B cell (primary cell): Measurements from ENCODE around the gene CUTC. TPM values are rescaled to one million over a fixed set of nuclear protein-coding genes. Genes with fewer than 3 reads are reported as not detected.

ENCODE experiments used
- ATAC-seq: fragments of 200-7000 bp; cut with Tn5 transposase; one replicate; pipeline ENCODE4 v1.10.0; 2021; ENCODE audit warnings: low read depth, mild to moderate bottlenecking, moderate number of reproducible peaks, moderate library complexity
- CTCF ChIA-PET: fragments of 350-600 bp; sonication (Branson Sonifier 250); formaldehyde crosslinking; loops from one replicate; lab custom pipeline; 2021; ENCODE audit warnings: antibody characterized with exemption, inconsistent platforms; lab: Charles Lee
- POLR2A ChIA-PET: fragments of 350-600 bp; sonication (Branson Sonifier 250); formaldehyde crosslinking; loops from one replicate; lab custom pipeline; 2021; ENCODE audit warnings: antibody characterized with exemption; lab: Charles Lee
- DNase-seq: peaks from one replicate; pipeline ENCODE4 v3.0.0; 2013
- H2AFZ ChIP-seq: 2 replicates; pipeline ENCODE4 v1.6.1; 2012; ENCODE audit warnings: mild to moderate bottlenecking, low read depth, low read length; ENCODE audit not compliant: insufficient read depth, poor library complexity, severe bottlenecking
- H3K27ac ChIP-seq, 2 donors: 1 replicate in 1 of 2; 2 replicates in 1 of 2; pipeline ENCODE4 v1.5.1; 2012 to 2013; ENCODE audit warnings: low read length in 2 of 2, mild to moderate bottlenecking in 2 of 2, moderate library complexity in 1 of 2
- H3K27me3 ChIP-seq, 4 experiments: fragments of 200-600 bp in 1 of 4; sonication (generic) in 1 of 4; replicated peaks in 1 of 4; 1 replicate in 2 of 4; 2 replicates in 2 of 4; pipeline versions ENCODE4 v1.6.1 to v1.7.0; 2013 to 2016; ENCODE audit warnings: low read length in 3 of 4, mild to moderate bottlenecking in 2 of 4, mixed read lengths in 1 of 4, moderate library complexity in 1 of 4; ENCODE audit not compliant: insufficient read depth in 4 of 4, control insufficient read depth in 3 of 4; ENCODE audit errors: control extremely low read depth in 1 of 4
- H3K36me3 ChIP-seq, 2 experiments: replicated peaks in 1 of 2; 1 replicate in 1 of 2; 2 replicates in 1 of 2; pipeline versions ENCODE4 v1.6.1 to v1.7.1; 2013; ENCODE audit warnings: low read length in 1 of 2; ENCODE audit not compliant: insufficient read depth in 2 of 2, control insufficient read depth in 1 of 2; ENCODE audit errors: control extremely low read depth in 1 of 2, extremely low read depth in 1 of 2
- H3K4me1 ChIP-seq, 2 donors: fragments of 200-600 bp in 1 of 2; sonication (generic) in 1 of 2; 1 replicate in 1 of 2; 2 replicates in 1 of 2; pipeline versions ENCODE4 v1.5.1 to v1.6.1; 2013 to 2017; ENCODE audit warnings: low read length in 2 of 2; ENCODE audit not compliant: control insufficient read depth in 2 of 2, insufficient read depth in 2 of 2
- H3K4me2 ChIP-seq: replicated peaks from 2 replicates; pipeline ENCODE3; 2012; ENCODE audit warnings: mild to moderate bottlenecking, low read depth, low read length; ENCODE audit not compliant: poor library complexity, severe bottlenecking
- H3K4me3 ChIP-seq, 5 experiments: fragments of 200-600 bp in 1 of 5; sonication (generic) in 1 of 5; 1 replicate in 3 of 5; 2 replicates in 2 of 5; pipeline versions ENCODE4 v1.5.1 to v1.7.0; 2011 to 2016; ENCODE audit warnings: low read length in 4 of 5, mild to moderate bottlenecking in 4 of 5, low read depth in 2 of 5, control low read depth in 1 of 5, moderate library complexity in 1 of 5; ENCODE audit not compliant: insufficient read depth in 1 of 5; ENCODE audit errors: control extremely low read depth in 1 of 5, extremely low read depth in 1 of 5
- H3K79me2 ChIP-seq: fragments of 200-600 bp; sonication (generic); one replicate; pipeline ENCODE4 v1.6.0; 2016; ENCODE audit warnings: low read length; ENCODE audit not compliant: control insufficient read depth, insufficient read depth
- H3K9ac ChIP-seq: fragments of 200-600 bp; sonication (generic); 2 replicates; pipeline ENCODE4 v1.6.1; 2017; ENCODE audit warnings: mild to moderate bottlenecking, low read length, moderate library complexity
- H3K9me3 ChIP-seq, 3 donors: one replicate each; pipeline versions ENCODE4 v1.6.1 to v1.7.1; 2013; ENCODE audit warnings: low read length in 2 of 3; ENCODE audit not compliant: control insufficient read depth in 2 of 3, insufficient read depth in 1 of 3; ENCODE audit errors: control extremely low read depth in 1 of 3
- H4K20me1 ChIP-seq: 2 replicates; pipeline ENCODE4 v1.6.0; 2012; ENCODE audit warnings: mild to moderate bottlenecking, low read length; ENCODE audit not compliant: insufficient read depth, control insufficient read depth, poor library complexity, severe bottlenecking
- H3K27ac Mint-ChIP-seq: one replicate; pipeline ENCODE4 v1.8.0; 2021; ENCODE audit warnings: mixed read lengths
- H3K27me3 Mint-ChIP-seq: one replicate; pipeline ENCODE4 v1.8.0; 2021; ENCODE audit warnings: mixed read lengths
- H3K4me1 Mint-ChIP-seq: one replicate; pipeline ENCODE4 v1.8.0; 2021; ENCODE audit warnings: mixed read lengths
- H3K4me3 Mint-ChIP-seq: one replicate; pipeline ENCODE4 v1.8.0; 2021; ENCODE audit warnings: mixed read lengths
- H3K9me3 Mint-ChIP-seq: one replicate; pipeline ENCODE4 v1.8.0; 2022; ENCODE audit warnings: mixed read lengths; ENCODE audit not compliant: insufficient read depth
- EZH2 ChIP-seq: IDR thresholded peaks from 2 replicates; pipeline ENCODE4 v1.6.1; 2012; ENCODE audit warnings: borderline replicate concordance, low read depth, mild to moderate bottlenecking, moderate library complexity, low read length; ENCODE audit not compliant: insufficient read depth, poor library complexity, severe bottlenecking
- WGBS: methylation state at CpG from one replicate; pipeline ENCODE4 v1.1.5; 2013; ENCODE audit warnings: missing lambda C conversion rate; ENCODE audit not compliant: insufficient coverage; 5-methylcytosine and 5-hydroxymethylcytosine counted together
- intact Hi-C: fragments of 100-400 bp; cut with micrococcal nuclease; formaldehyde crosslinking; loops from one replicate; pipeline ENCODE4 v1.10.0; 2022
- polyA plus RNA-seq: library from polyadenylated mRNA; depleted of rRNA; stranded (reverse); fragments of >200 nt; gene quantifications from 2 replicates; pipeline ENCODE4 v1.2.3, GENCODE V29; 2012
- total RNA-seq, 2 donors: library from RNA; stranded (reverse); fragments of 120-200 nt in 1 of 2; gene quantifications; 1 replicate in 1 of 2; 2 replicates in 1 of 2; pipeline versions ENCODE4 v1.2.3 to v1.2.4, GENCODE V29; 2013 to 2022
- TF ChIP-seq, protein P1 (sequence below): fragments of 200-600 bp; IDR thresholded peaks from one replicate; pipeline ENCODE4 v1.8.0; 2022; ENCODE audit warnings: antibody characterized with exemption, mild to moderate bottlenecking

CUTC gene
- total and polyA plus RNA-seq, 2 donors (not counting 1 experiment from before 2014, with no cell fraction given) = 22.8 to 33.3 TPM

- DNase-seq = no peak
- no peaks in the 10 kb centered on the region for H3K9me3 ChIP-seq
- no peak for ATAC-seq
- H3K4me1 Mint-ChIP-seq = peaks cover 23% of the 10 kb centered on the region
- H3K27me3 ChIP-seq = no peaks in the 10 kb centered on the region
- H3K4me2 ChIP-seq = no peak overlapping the region
- no peak overlapping the region for H3K27ac ChIP-seq
- H3K9me3 Mint-ChIP-seq = no peaks in the 10 kb centered on the region
- intact Hi-C loops = no loop called here
- H3K36me3 ChIP-seq = peaks cover 0 to 1% of the 10 kb centered on the region in 2 experiments
- 91% methylated on average over 3 of the region's 5 CpGs for WGBS
- ChIA-PET POLR2A (no interaction called here), CTCF (no interaction called here)
- no peak overlapping the region for H3K27ac Mint-ChIP-seq
- H3K4me3 Mint-ChIP-seq = no peak overlapping the region
- H2AFZ ChIP-seq = no peak overlapping the region
- H4K20me1 ChIP-seq = no peaks in the 10 kb centered on the region
- peaks cover 14 to 21% of the 10 kb centered on the region in 2 donors for H3K4me1 ChIP-seq
- H3K9ac ChIP-seq = no peak overlapping the region
- H3K4me3 ChIP-seq = no peak overlapping the region
- no peaks in the 10 kb centered on the region for H3K79me2 ChIP-seq
- TF ChIP-seq, protein P1, sequence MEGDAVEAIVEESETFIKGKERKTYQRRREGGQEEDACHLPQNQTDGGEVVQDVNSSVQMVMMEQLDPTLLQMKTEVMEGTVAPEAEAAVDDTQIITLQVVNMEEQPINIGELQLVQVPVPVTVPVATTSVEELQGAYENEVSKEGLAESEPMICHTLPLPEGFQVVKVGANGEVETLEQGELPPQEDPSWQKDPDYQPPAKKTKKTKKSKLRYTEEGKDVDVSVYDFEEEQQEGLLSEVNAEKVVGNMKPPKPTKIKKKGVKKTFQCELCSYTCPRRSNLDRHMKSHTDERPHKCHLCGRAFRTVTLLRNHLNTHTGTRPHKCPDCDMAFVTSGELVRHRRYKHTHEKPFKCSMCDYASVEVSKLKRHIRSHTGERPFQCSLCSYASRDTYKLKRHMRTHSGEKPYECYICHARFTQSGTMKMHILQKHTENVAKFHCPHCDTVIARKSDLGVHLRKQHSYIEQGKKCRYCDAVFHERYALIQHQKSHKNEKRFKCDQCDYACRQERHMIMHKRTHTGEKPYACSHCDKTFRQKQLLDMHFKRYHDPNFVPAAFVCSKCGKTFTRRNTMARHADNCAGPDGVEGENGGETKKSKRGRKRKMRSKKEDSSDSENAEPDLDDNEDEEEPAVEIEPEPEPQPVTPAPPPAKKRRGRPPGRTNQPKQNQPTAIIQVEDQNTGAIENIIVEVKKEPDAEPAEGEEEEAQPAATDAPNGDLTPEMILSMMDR = no peak
- TF ChIP-seq EZH2 = no peak
- no peaks in the 10 kb centered on the region for H3K27me3 Mint-ChIP-seq
Measured at GRCh38 chr10:99781734-99782429, 49.8 kb downstream of the CUTC start.

DNA sequence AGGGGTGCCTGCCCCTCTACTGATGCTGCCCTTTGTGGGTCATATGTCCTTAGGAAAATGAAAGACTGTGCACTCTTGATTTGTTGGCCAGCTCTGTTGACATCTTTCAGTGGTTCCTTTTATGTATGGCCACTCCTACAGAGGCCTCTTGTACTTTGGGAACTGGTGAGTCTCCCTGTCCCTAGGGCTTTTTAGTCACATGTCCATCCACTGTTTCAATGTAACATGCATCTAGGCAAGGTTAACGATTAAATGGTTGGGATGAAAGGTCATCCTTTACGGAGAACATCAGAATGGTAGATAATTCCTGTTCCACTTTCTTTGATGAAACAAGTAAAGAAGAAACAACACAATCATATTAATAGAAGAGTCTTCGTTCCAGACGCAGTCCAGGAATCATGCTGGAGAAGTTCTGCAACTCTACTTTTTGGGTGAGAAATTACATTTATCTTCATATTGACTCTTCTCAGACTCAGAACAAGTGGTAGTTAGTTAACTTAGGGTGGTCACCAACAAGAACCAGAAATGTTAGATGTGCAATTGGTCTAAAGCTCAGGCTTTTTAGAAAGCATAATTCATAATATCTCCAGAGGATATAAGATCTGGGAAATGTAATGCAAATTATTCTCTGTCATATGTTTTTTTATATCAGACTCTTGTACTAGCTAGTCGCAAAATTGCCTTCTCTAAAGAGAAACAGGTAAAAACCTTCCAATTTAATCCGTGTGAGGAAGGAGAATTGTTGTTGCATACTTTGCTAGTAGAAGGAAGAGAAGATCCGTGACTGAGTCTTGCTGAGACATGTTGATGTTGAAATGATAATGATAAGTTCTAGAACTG, 50.6 kb downstream of the CUTC start, which contains the start of gene ABCC2:
Gene ABCC2 (plus strand): TSS at position 194 of the 840 bp plus-strand sequence. CDS start 205 bp downstream, at position 399.
- no peaks in the 10 kb centered on the region for H4K20me1 ChIP-seq
- no peak for TF ChIP-seq EZH2
- TF ChIP-seq, protein P1 = no peak
- H3K4me3 Mint-ChIP-seq = no peak within 1 kb of the TSS
- H3K9ac ChIP-seq = no peak within 1 kb of the TSS
- ChIA-PET POLR2A (no interaction called here), CTCF (no interaction called here)
- no peak within 1 kb of the TSS for H3K27ac ChIP-seq
- no peak for DNase-seq
- intact Hi-C loops = no loop called here
- no peaks in the 10 kb centered on the region for H3K9me3 ChIP-seq
- H3K27ac Mint-ChIP-seq = no peak within 1 kb of the TSS
- peaks cover 15% of the 10 kb centered on the region for H3K4me1 Mint-ChIP-seq
- H3K79me2 ChIP-seq = no peaks in the 10 kb centered on the region
- 88% methylated on average over 2 of the region's 7 CpGs for WGBS
- H3K27me3 Mint-ChIP-seq = no peaks in the 10 kb centered on the region
- no peak within 1 kb of the TSS for H3K4me2 ChIP-seq
- H3K27me3 ChIP-seq = no peaks in the 10 kb centered on the region
- H3K9me3 Mint-ChIP-seq = peaks cover 3% of the 10 kb centered on the region
- H3K36me3 ChIP-seq = peaks cover 0 to 1% of the 10 kb centered on the region in 2 experiments
- H3K4me3 ChIP-seq = no peak within 1 kb of the TSS
- ATAC-seq = no peak
- H2AFZ ChIP-seq = no peak within 1 kb of the TSS
- H3K4me1 ChIP-seq = peaks cover 8 to 13% of the 10 kb centered on the region in 2 donors
